T follicular helper cell (primary cell): Measurements from ENCODE around the gene RHOU.
"Not testable (repeated sequence)": the region's sequence is repeated elsewhere in the genome, so short reads cannot be mapped to it uniquely, and the experiment has no call there.

Source experiments
- DNase-seq: peaks from one replicate; pipeline ENCODE4 v3.0.0-alpha.2; 2020; ENCODE audit warnings: low read depth

The RHOU gene

GRCh38 chr1:228758447-228758846 lies 23.2 kb downstream of the RHOU start:
- DNase-seq: no peak

DNA sequence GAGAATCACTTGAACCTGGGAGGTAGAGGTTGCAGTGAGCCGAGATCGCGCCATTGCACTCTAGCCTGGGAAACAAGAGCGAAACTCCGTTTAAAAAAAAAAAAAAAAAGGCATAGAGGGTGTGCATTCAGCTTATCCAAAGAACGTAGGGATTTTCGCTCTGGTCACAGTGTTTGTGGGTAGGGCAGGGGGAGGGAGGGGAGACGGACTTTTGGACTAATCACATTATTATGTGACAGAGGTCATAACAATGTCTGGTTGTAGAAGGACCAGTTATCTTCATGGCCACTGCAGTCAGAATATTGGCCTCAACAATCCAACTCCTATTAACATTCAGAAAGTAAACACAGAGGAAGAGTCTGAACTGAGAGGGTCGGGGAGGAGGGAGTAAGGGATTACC lies 25.7 kb downstream of the RHOU start:
- DNase-seq: no peak

- no peak for DNase-seq
Measured at GRCh38 chr1:228763561-228763960, 28.3 kb downstream of the RHOU start.

DNA sequence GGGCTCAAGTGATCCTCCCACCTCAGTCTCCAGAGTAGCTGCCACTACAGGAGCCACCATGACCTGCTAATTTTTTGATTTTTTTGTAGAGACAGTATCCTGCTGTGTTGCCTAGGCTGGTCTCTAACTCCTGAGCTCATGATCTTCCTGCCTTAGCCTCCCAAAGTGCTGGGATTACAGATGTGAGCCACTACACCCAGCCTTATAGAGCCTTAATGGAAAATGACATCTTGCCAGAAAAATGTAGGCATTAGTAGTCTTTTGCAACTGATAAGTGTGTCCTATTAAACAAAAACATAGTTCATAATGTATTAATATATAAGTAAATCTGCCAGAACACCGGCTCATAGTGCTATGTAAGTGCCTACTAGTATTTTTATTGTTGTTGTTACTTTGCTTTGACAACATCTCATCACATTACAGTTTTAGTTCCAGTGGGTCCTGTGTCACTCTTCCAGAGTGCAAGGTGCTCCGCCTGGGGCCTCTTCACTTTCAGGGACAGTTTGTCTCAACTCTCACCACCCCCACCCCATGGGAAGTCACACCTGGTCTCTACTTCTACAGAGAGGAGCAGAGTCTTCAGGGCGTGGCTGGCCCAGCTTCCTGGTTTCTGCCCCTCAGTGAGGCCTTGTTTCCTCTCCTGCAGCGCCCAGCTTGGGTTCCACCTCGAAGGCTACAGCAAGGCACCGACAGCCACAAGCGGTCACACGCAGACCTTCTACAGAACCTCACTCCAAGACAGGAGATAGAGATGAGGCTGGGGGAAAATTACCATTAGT lies 30.1 kb downstream of the RHOU start:
- DNase-seq: no peak

DNA sequence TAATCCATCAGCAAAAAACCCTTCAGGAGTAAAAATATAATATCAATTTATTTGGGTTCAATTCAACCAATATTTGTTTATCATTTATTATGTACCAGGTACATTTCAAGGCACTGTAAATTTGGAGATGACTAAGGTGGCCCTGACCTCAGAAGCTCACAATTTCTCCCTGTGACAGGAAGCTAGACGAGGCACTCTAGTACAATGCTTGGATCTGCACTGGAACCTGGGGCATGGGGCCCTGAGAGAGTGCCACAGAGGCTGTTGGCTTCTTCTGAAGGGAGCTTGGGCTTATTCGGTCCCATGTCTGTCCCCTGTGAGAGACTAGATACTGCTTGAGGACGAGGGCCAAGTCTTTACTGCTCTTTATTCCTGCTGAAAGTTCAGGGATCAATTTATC lies 31.5 kb downstream of the RHOU start:
- DNase-seq: no peak

DNA sequence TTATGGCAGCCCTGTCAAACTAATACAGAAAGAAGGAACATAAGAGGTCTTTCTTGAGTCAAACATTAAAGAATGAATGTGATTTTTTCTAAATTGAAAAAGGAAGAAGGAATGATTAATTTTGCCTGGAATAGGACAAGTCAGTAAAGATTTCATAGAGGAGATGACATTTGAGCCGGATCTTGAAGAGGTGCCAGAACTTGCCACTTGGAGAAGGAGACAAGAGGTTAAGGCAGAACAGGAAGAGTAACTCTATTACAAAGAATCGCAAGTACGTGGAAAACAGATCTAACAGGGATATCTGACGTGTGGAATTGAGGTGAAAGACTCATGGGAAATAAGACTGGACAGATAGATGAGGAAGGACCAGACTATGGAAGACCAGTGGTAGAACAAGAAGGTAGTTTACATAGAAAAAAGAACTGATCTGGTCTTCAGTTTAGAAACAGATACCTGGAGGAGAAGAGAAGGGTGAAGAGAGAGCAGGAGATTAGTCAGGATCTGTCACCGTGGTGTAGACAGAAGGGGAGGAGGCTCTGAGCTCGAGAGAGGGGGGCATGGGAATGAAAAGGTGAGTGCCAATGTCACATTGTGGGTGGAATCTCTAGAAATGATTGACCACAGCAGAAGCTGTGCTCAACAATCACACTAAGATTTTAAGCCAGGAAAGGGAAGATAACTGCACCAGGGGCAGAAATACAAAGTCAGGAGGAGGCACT lies 32.5 kb downstream of the RHOU start:
- DNase-seq: no peak

DNA sequence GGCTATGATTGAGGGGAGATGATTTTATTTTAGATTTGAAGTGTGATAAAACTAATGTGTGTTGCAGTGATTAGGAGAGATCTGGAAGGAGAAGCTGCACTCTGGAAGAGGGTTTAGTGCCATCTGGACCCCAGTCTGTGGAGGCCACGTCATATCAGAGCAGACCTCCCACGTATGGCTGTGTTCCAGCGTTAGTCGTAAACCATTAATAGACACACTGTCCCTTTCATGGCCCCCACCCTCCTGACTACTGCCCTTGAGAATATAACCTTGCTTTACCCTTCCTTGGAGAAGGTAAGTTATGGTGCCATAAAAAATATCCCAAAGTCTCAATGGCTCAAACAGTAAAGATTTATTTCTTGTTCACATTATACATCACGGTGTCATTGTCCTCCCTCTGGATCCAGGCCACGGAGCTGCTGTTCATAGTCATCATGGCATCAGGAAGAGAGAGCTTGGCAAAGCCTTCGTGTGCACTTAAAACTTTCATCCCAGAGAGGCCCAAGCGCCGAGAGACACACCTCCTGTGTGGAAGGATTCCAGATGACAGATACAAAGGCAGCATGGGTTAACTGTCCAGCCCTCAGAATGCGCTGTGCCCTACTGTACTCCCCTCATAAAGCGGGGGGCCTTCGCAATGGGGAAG lies 33.2 kb downstream of the RHOU start:
- DNase-seq: no peak

DNA sequence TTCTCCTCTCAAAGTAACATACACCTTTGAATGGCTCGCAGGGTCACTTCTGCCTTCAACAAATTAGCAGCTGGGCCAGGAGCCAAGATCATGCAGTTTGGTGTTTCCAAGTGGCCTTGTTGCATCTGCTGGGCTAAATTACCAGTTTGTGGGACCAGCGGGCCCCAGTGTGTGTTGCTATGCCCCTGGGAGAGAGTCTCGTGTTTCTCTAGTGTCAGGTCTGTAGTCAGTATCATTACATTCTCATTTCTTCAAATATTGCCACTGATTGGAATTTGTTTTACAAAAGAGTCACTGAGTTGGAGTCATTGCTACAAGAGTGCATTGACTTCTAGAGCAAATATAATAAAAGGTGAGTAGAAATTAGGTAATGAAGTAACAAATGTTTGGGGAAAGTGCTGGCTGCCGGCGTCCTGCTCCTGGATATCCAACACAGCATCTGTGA lies 35.5 kb downstream of the RHOU start:
- DNase-seq: no peak

DNA sequence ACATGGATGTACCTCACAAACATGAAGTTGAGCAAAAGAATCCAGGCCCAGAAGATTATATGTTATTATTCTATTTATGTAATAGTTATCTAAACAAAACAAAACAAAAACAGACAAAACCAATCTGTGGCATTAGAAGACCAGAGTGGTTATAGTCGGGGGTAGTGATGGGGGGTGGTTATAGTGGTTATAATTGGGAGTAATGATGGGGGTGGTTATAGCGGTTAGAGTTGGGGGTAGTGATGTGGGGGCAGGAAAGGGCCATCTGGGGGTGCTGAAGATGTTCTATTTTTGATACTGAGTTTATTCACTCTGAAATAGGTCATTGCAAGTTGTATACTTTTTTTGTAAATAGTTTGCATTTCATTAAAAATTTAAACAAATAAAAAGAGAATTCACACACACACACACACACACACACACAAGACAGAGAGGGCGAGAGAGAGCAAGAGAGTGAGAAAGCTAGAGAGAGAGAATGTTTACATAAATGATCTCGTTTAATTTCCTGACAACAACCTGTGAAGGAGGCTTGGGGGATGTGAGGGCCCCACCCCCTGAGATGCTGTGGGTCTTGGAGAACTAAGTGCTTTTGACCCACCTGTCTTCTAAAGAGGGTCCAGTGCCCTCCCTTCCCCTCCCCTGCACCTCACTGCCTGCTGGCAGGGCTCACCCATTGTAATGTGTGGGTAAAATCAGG lies 37.4 kb downstream of the RHOU start:
- DNase-seq: no peak

GRCh38 chr1:228775946-228776345 lies 40.7 kb downstream of the RHOU start:
- not testable (repeated sequence) for DNase-seq

- DNase-seq: no peak
Measured at GRCh38 chr1:228776449-228776848, 41.2 kb downstream of the RHOU start.

DNA sequence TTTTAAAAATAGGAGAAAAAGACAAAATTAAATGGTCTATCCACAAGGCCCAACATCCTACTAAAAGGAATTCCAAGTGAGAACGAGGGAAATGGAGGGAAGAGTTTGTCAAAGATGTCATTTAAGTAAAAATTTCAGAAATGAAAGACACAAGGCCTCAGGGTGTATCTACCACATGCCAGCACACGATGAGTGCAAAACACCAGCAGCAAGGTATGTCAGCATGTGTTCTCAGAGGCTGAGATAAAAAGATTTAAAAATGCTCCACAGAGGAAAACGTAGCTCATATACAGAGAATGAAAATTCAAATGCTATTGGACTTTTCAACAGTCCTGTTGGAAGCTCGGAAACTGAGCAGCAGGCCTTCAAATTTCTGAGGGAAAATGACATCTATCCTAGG lies 42.0 kb downstream of the RHOU start:
- no peak for DNase-seq

GRCh38 chr1:228778026-228778425 lies 42.7 kb downstream of the RHOU start:
- DNase-seq: no peak

DNA sequence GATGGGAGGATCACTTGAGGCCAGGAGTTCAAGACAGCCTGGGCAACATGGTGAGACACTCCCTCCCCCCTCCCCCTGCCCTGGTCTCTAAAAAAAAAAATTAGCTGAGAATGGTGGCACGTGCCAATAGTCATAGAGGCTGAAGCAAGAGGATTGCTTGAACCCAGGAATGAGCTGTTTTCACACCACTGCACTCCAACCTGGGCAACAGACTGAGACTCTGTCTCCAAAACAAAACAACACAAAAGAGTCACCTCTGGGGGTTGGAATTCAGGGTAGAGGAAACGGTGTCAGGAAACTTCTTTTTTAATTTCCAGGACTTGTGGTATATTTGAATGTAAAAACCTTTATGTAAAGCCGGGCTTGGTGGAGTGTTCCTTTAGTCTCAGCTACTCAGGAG lies 43.2 kb downstream of the RHOU start:
- no peak for DNase-seq

- DNase-seq: no peak
Measured at GRCh38 chr1:228778961-228779360, 43.7 kb downstream of the RHOU start.

- DNase-seq: no peak
Measured at GRCh38 chr1:228781161-228781808, 46.0 kb downstream of the RHOU start.

GRCh38 chr1:228781809-228782661 lies 46.8 kb downstream of the RHOU start:
- DNase-seq: no peak

DNA sequence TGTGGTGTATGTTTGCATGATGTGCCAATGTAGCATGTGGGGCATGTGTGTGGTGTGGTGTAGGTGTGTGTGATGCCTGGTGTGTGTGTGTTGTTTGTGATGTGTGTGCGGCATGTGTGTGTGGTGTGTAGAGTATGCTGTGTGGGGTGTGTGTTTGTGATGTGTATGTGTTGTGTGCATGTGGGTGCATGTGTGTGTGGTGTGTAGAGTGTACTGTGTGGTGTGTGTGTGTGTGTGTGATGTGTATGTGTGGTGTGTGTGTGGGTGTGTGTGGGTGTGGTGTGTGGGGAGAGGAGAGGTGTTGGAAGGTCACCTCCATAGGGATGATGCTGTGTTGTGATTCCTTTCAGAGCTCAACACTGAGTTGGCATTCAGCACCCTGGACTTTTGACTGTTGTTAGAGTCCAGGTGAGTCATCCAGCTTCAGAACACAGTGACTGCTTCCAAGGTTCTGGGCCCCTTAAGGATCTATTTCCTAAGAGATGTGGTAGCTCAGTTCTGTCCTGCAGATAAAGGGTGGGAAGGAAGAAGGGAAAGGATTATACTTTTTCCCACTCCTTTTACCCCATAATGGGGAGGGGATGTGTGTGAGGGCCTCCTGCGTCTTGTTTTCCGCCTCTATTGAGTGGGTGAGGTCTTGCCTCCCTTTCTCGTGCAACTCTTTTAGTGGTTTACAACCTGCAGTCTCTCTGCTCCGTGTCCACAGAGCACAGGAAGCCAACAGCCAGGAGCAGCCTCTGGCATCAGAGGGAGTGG lies 47.6 kb downstream of the RHOU start:
- no peak for DNase-seq

DNA sequence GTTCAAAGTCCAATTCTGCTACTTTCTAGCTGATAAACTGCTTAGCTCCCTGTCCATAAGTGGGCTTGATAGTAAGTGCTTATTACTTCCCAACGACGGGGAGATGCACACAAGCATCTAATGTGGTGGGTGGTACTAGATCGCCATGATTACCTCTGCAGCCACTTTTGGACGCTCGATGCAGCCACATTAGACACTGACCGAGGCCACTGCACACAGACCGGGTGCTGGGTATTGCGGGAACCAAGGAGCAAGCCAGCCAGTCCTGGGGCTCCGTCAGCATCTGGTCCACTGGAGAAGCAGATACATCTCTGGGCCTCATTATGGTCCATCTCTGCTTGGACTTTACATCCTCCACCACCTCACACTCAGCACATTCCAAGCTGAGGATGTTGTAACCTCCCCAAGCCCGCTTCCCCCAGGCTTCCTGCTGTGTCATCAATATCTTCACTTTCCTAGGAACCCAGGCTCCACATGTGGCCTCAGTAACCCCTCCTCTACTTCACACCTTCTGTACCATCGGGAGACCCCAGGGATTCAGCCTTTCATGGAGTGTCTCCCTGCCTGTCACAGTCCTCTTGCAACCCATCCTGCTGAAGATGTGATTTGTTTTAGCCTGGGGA lies 48.2 kb downstream of the RHOU start:
- DNase-seq: no peak

- no peak for DNase-seq
Measured at GRCh38 chr1:228784181-228784580, 48.9 kb downstream of the RHOU start.
